ENCODE results near the gene KLHDC3.

Gene KLHDC3

GRCh38 chr6:42969934-42970333 is 44.1 kb upstream of the KLHDC3 start:
- Histone ChIP-seq H3F3A (ENCODE audit: control insufficient read depth, insufficient read depth) (0 out of 2 replicates have a peak, but pooled peaks cover 2% of the 10 kb centered on the region), H3K79me2 (ENCODE audit: control insufficient read depth, low read length) (peaks cover 12% of the 10 kb centered on the region), H3K27ac (ENCODE audit: low read depth, low read length) (no peak overlapping the region), H4K20me1 (ENCODE audit: control insufficient read depth, insufficient read depth, low read depth, low read length) (peaks cover under 1% of the 10 kb centered on the region; the same call in 1 of the 2 replicates), H3K9me2 (replicated peaks; ENCODE audit: control insufficient read depth, low read length) (no peaks in the 10 kb centered on the region), H3K4me1 (ENCODE audit: control insufficient read depth, low read length) (no peaks in the 10 kb centered on the region; the same call in 1 of the 2 replicates), H3K9me3 (ENCODE audit: control insufficient read depth, insufficient read depth, low read length) (no peaks in the 10 kb centered on the region), H3K36me3 (ENCODE audit: control insufficient read depth, low read length) (peaks cover 55% of the 10 kb centered on the region), H3K4me3 (ENCODE audit: low read length) (no peak overlapping the region), H3K27me3 (ENCODE audit: control insufficient read depth, low read length) (no peaks in the 10 kb centered on the region), H3K4me2 (ENCODE audit: low read length) (no peak overlapping the region)
- TF ChIP-seq EZH2phosphoT487 (IDR thresholded peaks at IDR 0.05; ENCODE audit: borderline replicate concordance, low read length) = no peak
- TF ChIP-seq CTCF (IDR thresholded peaks at IDR 0.05; ENCODE audit: low read depth, low read length, poor library complexity, severe bottlenecking) = no peak

- Histone ChIP-seq H3K27ac (ENCODE audit: low read depth, low read length) (no peak overlapping the region), H3K79me2 (ENCODE audit: control insufficient read depth, low read length) (peaks cover 22% of the 10 kb centered on the region), H3K36me3 (ENCODE audit: control insufficient read depth, low read length) (peaks cover 49% of the 10 kb centered on the region), H3K9me2 (replicated peaks; ENCODE audit: control insufficient read depth, low read length) (no peaks in the 10 kb centered on the region), H3K4me3 (ENCODE audit: low read length) (no peak overlapping the region), H4K20me1 (ENCODE audit: control insufficient read depth, insufficient read depth, low read depth, low read length) (peaks cover 6% of the 10 kb centered on the region; the same call in 1 of the 2 replicates), H3F3A (ENCODE audit: control insufficient read depth, insufficient read depth) (0 out of 2 replicates have a peak, but pooled peaks cover 5% of the 10 kb centered on the region), H3K4me2 (ENCODE audit: low read length) (no peak overlapping the region), H3K9me3 (ENCODE audit: control insufficient read depth, insufficient read depth, low read length) (no peaks in the 10 kb centered on the region), H3K27me3 (ENCODE audit: control insufficient read depth, low read length) (no peaks in the 10 kb centered on the region), H3K4me1 (ENCODE audit: control insufficient read depth, low read length) (no peaks in the 10 kb centered on the region; the same call in 1 of the 2 replicates)
- TF ChIP-seq CTCF (IDR thresholded peaks at IDR 0.05; ENCODE audit: low read depth, low read length, poor library complexity, severe bottlenecking) (no peak), EZH2phosphoT487 (IDR thresholded peaks at IDR 0.05; ENCODE audit: borderline replicate concordance, low read length) (no peak)
Measured at GRCh38 chr6:42970871-42971612, 43.0 kb upstream of the KLHDC3 start.

DNA sequence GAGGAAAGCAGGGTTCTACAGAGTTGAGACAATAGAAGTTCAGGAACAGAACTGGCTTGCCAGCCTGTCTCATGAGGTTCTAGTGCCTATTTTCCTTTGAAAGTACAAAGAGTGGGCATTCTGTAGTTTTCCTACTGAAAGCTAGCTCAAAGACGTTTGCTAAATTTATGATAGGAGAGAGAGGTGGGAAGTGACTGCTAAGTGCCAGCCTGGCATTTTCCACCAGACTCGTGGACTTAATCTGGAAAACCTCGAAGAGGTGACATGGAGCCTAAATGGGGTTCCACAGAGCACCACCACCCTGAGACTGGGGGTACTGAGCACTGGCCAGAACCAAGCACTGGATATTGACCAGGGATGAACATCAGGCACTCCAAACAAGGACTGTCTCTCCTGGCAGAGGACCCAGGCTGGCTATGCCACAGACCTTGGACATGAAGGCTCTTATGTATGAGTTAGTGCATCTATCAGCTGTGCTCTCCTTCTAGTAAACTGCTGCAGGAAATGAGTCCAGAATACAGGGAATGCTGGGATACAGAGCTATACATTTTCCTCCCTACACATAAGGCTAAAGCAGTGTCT is 42.2 kb upstream of the KLHDC3 start:
- Histone ChIP-seq H3K27me3 (ENCODE audit: control insufficient read depth, low read length) (no peaks in the 10 kb centered on the region), H3K27ac (ENCODE audit: low read depth, low read length) (no peak overlapping the region), H3K4me1 (ENCODE audit: control insufficient read depth, low read length) (peaks cover 7% of the 10 kb centered on the region), H3K9me2 (replicated peaks; ENCODE audit: control insufficient read depth, low read length) (no peaks in the 10 kb centered on the region), H3K79me2 (ENCODE audit: control insufficient read depth, low read length) (peaks cover 30% of the 10 kb centered on the region), H3K9me3 (ENCODE audit: control insufficient read depth, insufficient read depth, low read length) (no peaks in the 10 kb centered on the region), H3F3A (ENCODE audit: control insufficient read depth, insufficient read depth) (0 out of 2 replicates have a peak, but pooled peaks cover 5% of the 10 kb centered on the region), H4K20me1 (ENCODE audit: control insufficient read depth, insufficient read depth, low read depth, low read length) (peaks cover 6% of the 10 kb centered on the region; the same call in 1 of the 2 replicates), H3K4me2 (ENCODE audit: low read length) (no peak overlapping the region), H3K36me3 (ENCODE audit: control insufficient read depth, low read length) (peaks cover 51% of the 10 kb centered on the region), H3K4me3 (ENCODE audit: low read length) (no peak overlapping the region)
- TF ChIP-seq EZH2phosphoT487 (IDR thresholded peaks at IDR 0.05; ENCODE audit: borderline replicate concordance, low read length) (no peak), CTCF (IDR thresholded peaks at IDR 0.05; ENCODE audit: low read depth, low read length, poor library complexity, severe bottlenecking) (no peak)

All from DOHH2 (cell line).